ENCODE measurements around the gene THAP4. TPM values are rescaled to one million over a fixed set of nuclear protein-coding genes. Genes with fewer than 3 reads are reported as not detected.

Gene THAP4
- total and polyA plus RNA-seq, 2 of the 13 experiments (the other 11 are each of a cell fraction or from before 2014, with no cell fraction given): 59.7 to 75.7 TPM

GRCh38 chr2:241568726-241569125 is 68.2 kb downstream of the THAP4 start:
- Histone ChIP-seq H3K4me3 (replicated peaks in 1 of 3; ENCODE audit: insufficient read depth in 1 of 3, low read depth in 2 of 3, low read length in 3 of 3) (no peak overlapping the region), H3K9me3 (ENCODE audit: low read length) (no peaks in the 10 kb centered on the region), H3K27me3 (ENCODE audit: control insufficient read depth in 1 of 2, insufficient read depth in 2 of 2, low read length in 2 of 2) (no peaks in the 10 kb centered on the region), H3K4me2 (ENCODE audit: low read depth, low read length) (no peak overlapping the region), H3K27ac (ENCODE audit: extremely low read length, insufficient read depth, low read length) (no peak overlapping the region), H3K79me2 (ENCODE audit: insufficient read depth, low read length) (no peaks in the 10 kb centered on the region), H4K20me1 (ENCODE audit: insufficient read depth, low read length) (peaks cover 9% of the 10 kb centered on the region; the same call in 1 of the 2 replicates), H2AFZ (ENCODE audit: low read length) (no peak overlapping the region), H3K9ac (ENCODE audit: insufficient read depth, low read depth, low read length) (no peak overlapping the region), H3K36me3 (replicated peaks in 1 of 2; ENCODE audit: control insufficient read depth in 1 of 2, insufficient read depth in 2 of 2, low read length in 2 of 2) (peaks cover 6 to 33% of the 10 kb centered on the region in 2 experiments; a peak in 4 of 5 replicates), H3K4me1 (ENCODE audit: insufficient read depth, low read length) (peaks cover 7% of the 10 kb centered on the region)
- CTCF ChIA-PET (ENCODE audit: low intra/inter-chr PET ratio, low total read pairs): no interaction called here
- DNase-seq (ENCODE audit: low spot score): no peak
- no peak for ATAC-seq
- intact Hi-C loops (cut with micrococcal nuclease; ENCODE audit: unreplicated experiment): no loop called here
- no peak for FAIRE-seq
- POLR2A ChIA-PET: no interaction called here
- in situ Hi-C loops (cut with HindIII; ENCODE audit: extremely low pct_ligation_motif_present, low pct_unique_long_range_greater_than_20kb): no loop called here
- no TSS peak for BruUV-seq (replicated peaks)
- WGBS (ENCODE audit: low lambda C conversion rate): 100% methylated on average over 3 of the region's 4 CpGs
- TF ChIP-seq GABPB1 (CRISPR knock-in tag; IDR thresholded peaks at IDR 0.05): no peak
- no peak for TF ChIP-seq CENPX (CRISPR knock-in tag; IDR thresholded peaks at IDR 0.05)
- TF ChIP-seq ZNF317 (CRISPR knock-in tag; IDR thresholded peaks at IDR 0.05): no peak
- no peak for TF ChIP-seq ZNF547 (CRISPR knock-in tag; IDR thresholded peaks at IDR 0.05)
- TF ChIP-seq PRDM4 (CRISPR knock-in tag; IDR thresholded peaks at IDR 0.05; ENCODE audit: borderline replicate concordance): no peak
- no peak for TF ChIP-seq KLF13 (CRISPR knock-in tag; IDR thresholded peaks at IDR 0.05)
- no peak for TF ChIP-seq THAP7 (CRISPR knock-in tag; IDR thresholded peaks at IDR 0.05)
- no peak for TF ChIP-seq DBP (CRISPR knock-in tag; IDR thresholded peaks at IDR 0.05; ENCODE audit: not compliant biosample characterization)
- TF ChIP-seq FUBP1 (CRISPR knock-in tag; IDR thresholded peaks at IDR 0.05; ENCODE audit: borderline replicate concordance): no peak
- TF ChIP-seq DNMT3B (CRISPR knock-in tag; conservative IDR thresholded peaks at IDR 0.05): no peak
- TF ChIP-seq TERF1 (CRISPR knock-in tag; IDR thresholded peaks at IDR 0.05): no peak
- no peak for TF ChIP-seq ZBED4 (CRISPR knock-in tag; IDR thresholded peaks at IDR 0.05; ENCODE audit: borderline replicate concordance)
- TF ChIP-seq ZNF333 (CRISPR knock-in tag; IDR thresholded peaks at IDR 0.05; ENCODE audit: borderline replicate concordance): no peak
